Psoas muscle (tissue), 8 donors: ENCODE data around the gene PACSIN2. TPM values are rescaled to one million over a fixed set of nuclear protein-coding genes. Genes with fewer than 3 reads are reported as not detected.

ENCODE experiments used
- ATAC-seq, 4 donors: fragments of 200-7000 bp; cut with Tn5 transposase; one replicate each; pipeline ENCODE4 v1.9.1; 2020; ENCODE audit warnings: moderate library complexity in 3 of 4, mild to moderate bottlenecking in 2 of 4
- DNase-seq, 2 donors: peaks; one replicate each; pipeline ENCODE4 v3.0.0-alpha.2; 2020
- H3K27ac ChIP-seq: fragments of 200-600 bp; one replicate; pipeline ENCODE4 v1.8.0; 2022
- H3K27me3 ChIP-seq, 3 donors: fragments of 200-600 bp in 1 of 3; one replicate each; pipeline versions ENCODE4 v1.6.1 to v1.8.0; 2013 to 2022; ENCODE audit warnings: low read length in 2 of 3, mild to moderate bottlenecking in 2 of 3, moderate library complexity in 1 of 3; ENCODE audit not compliant: insufficient read depth in 3 of 3
- H3K36me3 ChIP-seq, 2 donors: fragments of 200-600 bp in 1 of 2; one replicate each; pipeline versions ENCODE4 v1.6.1 to v1.8.0; 2013 to 2022; ENCODE audit warnings: low read depth in 1 of 2, mild to moderate bottlenecking in 1 of 2, moderate library complexity in 1 of 2; ENCODE audit not compliant: insufficient read depth in 1 of 2
- H3K4me1 ChIP-seq: fragments of 200-600 bp; one replicate; pipeline ENCODE4 v1.8.0; 2022
- H3K4me3 ChIP-seq: fragments of 200-600 bp; one replicate; pipeline ENCODE4 v1.8.0; 2022; ENCODE audit warnings: mild to moderate bottlenecking
- H3K9me3 ChIP-seq: fragments of 200-600 bp; one replicate; pipeline ENCODE4 v1.8.0; 2022
- WGBS, 3 donors: extraction: QIAGEN DNeasy Blood & Tissue Kit; methylation state at CpG; one replicate each; pipeline versions ENCODE4 v1.1.6 to v1.1.7; 2013; 5-methylcytosine and 5-hydroxymethylcytosine counted together
- intact Hi-C, 2 donors: fragments of 100-400 bp; cut with DNase I; formaldehyde crosslinking; loops; one replicate each; pipeline versions ENCODE4 v1.11.0 to v1.14.2; 2022
- polyA plus RNA-seq, 3 donors: library from polyadenylated mRNA; stranded (reverse); fragments of 200-250 nt; gene quantifications; one replicate each; pipeline ENCODE4 v1.2.3, GENCODE V29; 2013
- total RNA-seq, 4 donors: library from RNA; stranded (reverse); fragmentation: NEBNext Ultra II Directional in 2 of 4; extraction: Animal tissue kit (Norgen Biotek cat#: 25700) in 2 of 4; gene quantifications; one replicate each; pipeline versions ENCODE4 v1.2.1 to v1.2.4, GENCODE V29; 2021 to 2023
- TF ChIP-seq, protein P1 (sequence below): fragments of 200-600 bp; IDR thresholded peaks from one replicate; pipeline ENCODE4 v1.8.0; 2022; ENCODE audit warnings: antibody characterized with exemption
- donor health status: healthy with polysubstance abuse.
- donor health status: DM: no; HTN: no; CAD: no; lungs with moderate emphysema.
- donor health status: Bipolar disorder and iron deficiency.
- donor health status: healthy.
- donor health status: DM: yes; HTN: yes; CAD: no.
- donor health status: DM: no; HTN: no; CAD: no.
- donor health status: DM: no; HTN: no; CAD: no.
- donor health status: DM: yes; HTN: yes; CAD: no.

Gene PACSIN2
- total and polyA plus RNA-seq, 7 donors: 21.0 to 52.2 (median 31.4) TPM

DNA sequence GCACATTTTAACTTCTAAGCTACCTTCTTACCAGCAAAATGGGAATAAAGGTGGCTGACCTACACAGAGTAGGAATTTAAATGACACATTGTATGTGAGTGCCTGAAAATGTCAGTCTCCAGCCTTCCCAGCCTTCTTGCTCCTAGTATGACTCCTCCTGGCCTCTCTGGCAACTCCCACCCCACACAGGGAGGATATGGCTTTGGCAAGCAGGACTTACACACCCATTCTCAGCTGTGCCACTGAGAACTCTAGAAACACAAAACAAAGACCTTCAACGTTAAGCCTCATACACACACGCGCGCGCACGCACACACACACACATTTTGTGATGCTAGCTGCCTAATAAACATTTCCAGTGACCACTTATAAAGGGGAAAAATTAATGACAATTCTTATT lies 65.8 kb downstream of the PACSIN2 start:
- Histone ChIP-seq H3K4me1 (peaks cover 59% of the 10 kb centered on the region), H3K27me3 (no peaks in the 10 kb centered on the region), H3K9me3 (no peaks in the 10 kb centered on the region), H3K4me3 (no peak overlapping the region), H3K27ac (peak overlapping the region; percentile 48), H3K36me3 (no peaks in the 10 kb centered on the region)
- TF ChIP-seq, protein P1, sequence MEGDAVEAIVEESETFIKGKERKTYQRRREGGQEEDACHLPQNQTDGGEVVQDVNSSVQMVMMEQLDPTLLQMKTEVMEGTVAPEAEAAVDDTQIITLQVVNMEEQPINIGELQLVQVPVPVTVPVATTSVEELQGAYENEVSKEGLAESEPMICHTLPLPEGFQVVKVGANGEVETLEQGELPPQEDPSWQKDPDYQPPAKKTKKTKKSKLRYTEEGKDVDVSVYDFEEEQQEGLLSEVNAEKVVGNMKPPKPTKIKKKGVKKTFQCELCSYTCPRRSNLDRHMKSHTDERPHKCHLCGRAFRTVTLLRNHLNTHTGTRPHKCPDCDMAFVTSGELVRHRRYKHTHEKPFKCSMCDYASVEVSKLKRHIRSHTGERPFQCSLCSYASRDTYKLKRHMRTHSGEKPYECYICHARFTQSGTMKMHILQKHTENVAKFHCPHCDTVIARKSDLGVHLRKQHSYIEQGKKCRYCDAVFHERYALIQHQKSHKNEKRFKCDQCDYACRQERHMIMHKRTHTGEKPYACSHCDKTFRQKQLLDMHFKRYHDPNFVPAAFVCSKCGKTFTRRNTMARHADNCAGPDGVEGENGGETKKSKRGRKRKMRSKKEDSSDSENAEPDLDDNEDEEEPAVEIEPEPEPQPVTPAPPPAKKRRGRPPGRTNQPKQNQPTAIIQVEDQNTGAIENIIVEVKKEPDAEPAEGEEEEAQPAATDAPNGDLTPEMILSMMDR: no peak
- peak; percentile 33 to 65 (median 40) for ATAC-seq
- intact Hi-C loops: no loop called here
- 55 to 71% (median 66%) methylated on average over 6 of the region's 6 CpGs for WGBS, 3 donors
- peak; percentile 49 to 65 for DNase-seq

DNA sequence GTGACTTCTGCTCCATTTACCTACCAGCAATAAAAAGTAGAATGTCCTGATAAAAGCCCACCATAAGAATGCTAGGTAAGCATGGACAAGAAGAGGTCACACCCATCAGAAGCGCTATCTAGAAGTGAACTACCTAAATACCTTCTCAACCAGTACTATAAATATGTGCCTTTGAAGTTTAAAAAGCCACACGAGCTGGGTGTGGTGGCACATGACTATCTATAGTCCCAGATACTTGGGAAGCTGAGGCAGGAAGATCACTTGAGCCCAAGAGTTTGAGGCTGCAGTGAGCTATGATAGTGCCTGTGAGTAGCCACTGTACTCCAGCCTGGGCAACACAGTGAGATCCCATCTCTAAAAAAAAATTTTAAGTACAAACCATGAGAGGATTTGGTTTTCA lies 66.7 kb downstream of the PACSIN2 start:
- TF ChIP-seq, protein P1: no peak
- Histone ChIP-seq H3K27me3 (no peaks in the 10 kb centered on the region), H3K9me3 (no peaks in the 10 kb centered on the region), H3K4me1 (peaks cover 67% of the 10 kb centered on the region), H3K4me3 (no peak overlapping the region), H3K36me3 (no peaks in the 10 kb centered on the region), H3K27ac (peak overlapping the region; percentile 67)
- ATAC-seq (no peak), DNase-seq (no peak)
- WGBS, 3 donors: 68 to 81% (median 79%) methylated on average over 2 of the region's 2 CpGs
- intact Hi-C loops: no loop called here

DNA sequence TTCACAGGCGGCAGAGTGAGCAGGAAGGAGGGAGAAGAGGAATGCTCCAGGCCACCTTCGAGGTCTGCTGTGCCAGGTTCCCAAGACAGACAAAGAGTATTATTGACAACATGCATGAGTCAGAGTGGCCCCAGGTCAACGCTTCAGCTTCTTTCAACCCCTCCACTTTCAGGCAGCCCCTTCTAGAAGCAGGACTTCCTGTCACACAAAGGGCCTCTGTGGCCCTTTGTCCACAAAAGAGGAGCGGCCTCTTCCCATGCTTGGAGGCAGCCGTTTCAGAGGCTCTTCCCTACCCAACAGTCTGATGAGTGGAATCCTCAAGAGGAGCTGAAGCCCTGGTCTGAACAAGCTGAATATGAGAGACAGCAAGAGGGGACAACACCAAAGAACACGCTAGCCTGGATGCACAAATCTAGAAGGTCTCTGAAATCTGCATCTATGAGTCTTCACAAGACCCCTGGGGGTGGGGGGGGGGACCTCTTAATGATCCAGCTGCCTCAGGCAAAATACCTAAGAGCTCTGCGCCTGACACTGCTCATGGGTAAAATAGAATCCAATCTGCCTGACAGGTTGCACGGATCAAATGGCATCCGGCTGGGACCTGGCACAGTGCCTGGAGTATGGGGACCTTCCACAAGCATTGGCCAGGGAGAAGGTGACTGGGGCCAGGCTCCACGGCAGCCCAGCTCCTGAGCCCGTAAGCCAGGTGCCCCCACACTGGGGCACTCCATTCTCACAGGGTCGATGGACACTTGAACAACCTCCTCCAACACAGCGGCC lies 67.5 kb downstream of the PACSIN2 start:
- H3K9me3 ChIP-seq: no peaks in the 10 kb centered on the region
- H3K27ac ChIP-seq: peak overlapping the region; percentile 67
- peak; percentile 46 to 83 (median 53) for ATAC-seq
- no peaks in the 10 kb centered on the region for H3K36me3 ChIP-seq
- DNase-seq: peak; percentile 64 to 82
- no peak overlapping the region for H3K4me3 ChIP-seq
- H3K27me3 ChIP-seq: no peaks in the 10 kb centered on the region
- intact Hi-C loops: no loop called here
- TF ChIP-seq, protein P1: no peak
- H3K4me1 ChIP-seq: peaks cover 68% of the 10 kb centered on the region
- 31 to 38% (median 37%) methylated on average over 13 of the region's 13 CpGs for WGBS, 3 donors

DNA sequence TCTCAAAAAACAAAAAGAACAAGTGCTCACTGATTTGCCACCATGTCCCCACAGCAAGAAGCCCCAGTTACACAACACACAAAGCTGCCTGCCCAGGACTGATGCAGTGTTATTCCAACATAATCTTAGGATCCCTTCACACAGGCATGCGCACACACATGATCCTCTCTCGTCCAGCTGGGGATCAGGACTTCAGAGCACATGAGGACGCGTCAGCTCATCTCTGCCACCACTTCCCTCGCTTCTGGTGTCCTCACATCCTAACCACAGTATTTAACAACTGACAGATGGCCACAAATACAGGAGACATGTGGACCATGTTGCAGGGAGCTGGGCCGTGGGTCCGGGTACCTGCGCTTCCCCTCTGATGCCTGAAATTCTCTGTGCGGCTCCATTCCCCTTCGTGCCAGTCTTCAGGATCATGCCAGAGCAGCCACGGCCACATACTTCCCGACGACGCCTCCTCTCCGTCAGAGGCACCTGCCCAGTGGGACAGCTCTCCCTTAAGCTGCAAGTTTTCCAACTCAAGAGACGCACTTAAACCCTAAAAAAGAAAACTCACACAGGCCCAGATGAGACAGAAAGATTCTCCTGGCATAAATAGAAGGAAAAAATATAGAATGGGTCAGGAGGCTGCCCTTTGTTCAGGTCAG lies 68.3 kb downstream of the PACSIN2 start:
- intact Hi-C loops: no loop called here
- Histone ChIP-seq H3K9me3 (no peaks in the 10 kb centered on the region), H3K4me3 (no peak overlapping the region), H3K4me1 (peaks cover 65% of the 10 kb centered on the region), H3K36me3 (no peaks in the 10 kb centered on the region), H3K27me3 (no peaks in the 10 kb centered on the region), H3K27ac (peak overlapping the region; percentile 67)
- 53 to 80% (median 56%) methylated on average over 16 of the region's 16 CpGs for WGBS, 3 donors
- TF ChIP-seq, protein P1: no peak
- DNase-seq: no peak
- peak; percentile 59 to 77 (median 72) for ATAC-seq
